Fibroblast of lung (primary cell): ENCODE data around the gene TMPRSS11B. TPM values are rescaled to one million over a fixed set of nuclear protein-coding genes. Genes with fewer than 3 reads are reported as not detected.

ENCODE experiments used
- DNase-seq, 2 donors: peaks; one replicate each; pipeline versions ENCODE4 v3.0.0 to v3.0.0-alpha.2; 2010; ENCODE audit warnings: low read depth in 2 of 2
- H2AFZ ChIP-seq: 2 replicates; pipeline ENCODE4 v1.5.1; 2012; ENCODE audit warnings: low read length, control low read depth, inconsistent platforms
- H3K27ac ChIP-seq: 2 replicates; pipeline ENCODE4 v1.5.1; 2011; ENCODE audit warnings: low read length, control low read depth; ENCODE audit not compliant: insufficient read depth
- H3K27me3 ChIP-seq: 2 replicates; pipeline ENCODE4 v1.5.1; 2011; ENCODE audit warnings: mild to moderate bottlenecking, low read length; ENCODE audit not compliant: control insufficient read depth, insufficient read depth
- H3K36me3 ChIP-seq: 2 replicates; pipeline ENCODE4 v1.5.1; 2011; ENCODE audit warnings: low read length; ENCODE audit not compliant: control insufficient read depth, insufficient read depth
- H3K4me1 ChIP-seq: 2 replicates; pipeline ENCODE4 v1.5.1; 2011; ENCODE audit warnings: low read length; ENCODE audit not compliant: control insufficient read depth, insufficient read depth; ENCODE audit errors: extremely low read depth
- H3K4me2 ChIP-seq: 2 replicates; pipeline ENCODE4 v1.5.1; 2011; ENCODE audit warnings: low read length, control low read depth; ENCODE audit not compliant: insufficient read depth; ENCODE audit errors: extremely low read depth
- H3K4me3 ChIP-seq, 4 experiments: fragments of 200-600 bp in 1 of 4; sonication (generic) in 1 of 4; replicated peaks in 1 of 4; 2 replicates each; pipeline ENCODE4 v1.5.1; 2011 to 2016; ENCODE audit warnings: low read length in 4 of 4, low read depth in 3 of 4, mild to moderate bottlenecking in 3 of 4, control low read depth in 2 of 4, inconsistent platforms in 1 of 4, mixed read lengths in 1 of 4; ENCODE audit not compliant: insufficient read depth in 1 of 4; ENCODE audit errors: control extremely low read depth in 1 of 4
- H3K79me2 ChIP-seq: 2 replicates; pipeline ENCODE4 v1.5.1; 2012; ENCODE audit warnings: mild to moderate bottlenecking, low read length, inconsistent platforms; ENCODE audit not compliant: control insufficient read depth, insufficient read depth
- H3K9ac ChIP-seq: 2 replicates; pipeline ENCODE4 v1.5.1; 2011; ENCODE audit warnings: mild to moderate bottlenecking, low read length, control low read depth; ENCODE audit not compliant: insufficient read depth
- H3K9me3 ChIP-seq: 2 replicates; pipeline ENCODE4 v1.5.1; 2012; ENCODE audit warnings: low read depth, low read length; ENCODE audit not compliant: control insufficient read depth, insufficient read depth
- H4K20me1 ChIP-seq: 2 replicates; pipeline ENCODE4 v1.5.1; 2011; ENCODE audit warnings: low read length; ENCODE audit not compliant: control insufficient read depth, insufficient read depth; ENCODE audit errors: extremely low read depth
- CTCF ChIP-seq, 2 donors: IDR thresholded peaks in 1 of 2; conservative IDR thresholded peaks in 1 of 2; 1 replicate in 1 of 2; 2 replicates in 1 of 2; pipeline ENCODE4 v1.5.1; 2011 to 2012; ENCODE audit warnings: low read length in 2 of 2, control low read depth in 1 of 2, inconsistent platforms in 1 of 2, low read depth in 1 of 2, mild to moderate bottlenecking in 1 of 2
- EZH2 ChIP-seq: IDR thresholded peaks from 2 replicates; pipeline ENCODE4 v1.5.1; 2012; ENCODE audit warnings: low read length, control low read depth, mild to moderate bottlenecking; ENCODE audit errors: missing control alignments
- polyA plus RNA-seq, 2 donors: library from polyadenylated mRNA; depleted of rRNA in 1 of 2; stranded (reverse) in 1 of 2; unstranded in 1 of 2; fragments of >200 nt; gene quantifications; 2 replicates each; pipeline ENCODE4 v1.2.1, GENCODE V29; 2011 to 2012; ENCODE audit warnings: missing spikeins in 1 of 2
- total RNA-seq: library from RNA; depleted of rRNA; stranded (reverse); fragments of >200 nt; gene quantifications from 2 replicates; pipeline ENCODE4 v1.2.1, GENCODE V29; 2014

TMPRSS11B gene
- total and polyA plus RNA-seq, 2 donors (not counting 1 experiment from before 2014, with no cell fraction given): not detected

GRCh38 chr4:68187145-68187544, 58.3 kb downstream of the TMPRSS11B start:
- Histone ChIP-seq H3K4me1 (no peaks in the 10 kb centered on the region), H3K27me3 (no peaks in the 10 kb centered on the region), H3K27ac (no peak overlapping the region), H3K9me3 (no peaks in the 10 kb centered on the region), H3K79me2 (no peaks in the 10 kb centered on the region), H3K4me2 (no peak overlapping the region), H3K4me3 (no peak overlapping the region), H4K20me1 (no peaks in the 10 kb centered on the region), H3K9ac (no peak overlapping the region), H2AFZ (no peak overlapping the region), H3K36me3 (no peaks in the 10 kb centered on the region)
- TF ChIP-seq EZH2: no peak
- DNase-seq: no peak

GRCh38 chr4:68184923-68185322, 60.6 kb downstream of the TMPRSS11B start:
- no peak for DNase-seq
- no peaks in the 10 kb centered on the region for H3K27me3 ChIP-seq
- H3K36me3 ChIP-seq: no peaks in the 10 kb centered on the region
- no peak overlapping the region for H2AFZ ChIP-seq
- H3K4me3 ChIP-seq: no peak overlapping the region
- no peak overlapping the region for H3K4me2 ChIP-seq
- H3K9ac ChIP-seq: no peak overlapping the region
- H3K4me1 ChIP-seq: no peaks in the 10 kb centered on the region
- no peak overlapping the region for H3K27ac ChIP-seq
- no peaks in the 10 kb centered on the region for H4K20me1 ChIP-seq
- H3K79me2 ChIP-seq: no peaks in the 10 kb centered on the region
- TF ChIP-seq EZH2 (no peak), CTCF (conservative IDR thresholded peaks at IDR 0.05 in 1 of 2, IDR thresholded peaks at IDR 0.05 in 1 of 2; ENCODE audit: low read depth in 1 of 2, low read length in 2 of 2) (no peak)
- no peaks in the 10 kb centered on the region for H3K9me3 ChIP-seq

- Histone ChIP-seq H2AFZ (no peak overlapping the region), H3K9me3 (no peaks in the 10 kb centered on the region), H3K4me2 (no peak overlapping the region), H3K9ac (no peak overlapping the region), H3K79me2 (no peaks in the 10 kb centered on the region), H3K27me3 (no peaks in the 10 kb centered on the region), H3K36me3 (no peaks in the 10 kb centered on the region), H4K20me1 (no peaks in the 10 kb centered on the region), H3K4me1 (no peaks in the 10 kb centered on the region), H3K27ac (no peak overlapping the region), H3K4me3 (no peak overlapping the region)
- TF ChIP-seq EZH2 (no peak), CTCF (conservative IDR thresholded peaks at IDR 0.05 in 1 of 2, IDR thresholded peaks at IDR 0.05 in 1 of 2; ENCODE audit: low read depth in 1 of 2, low read length in 2 of 2) (no peak)
- no peak for DNase-seq
Measured at GRCh38 chr4:68183417-68183816, 62.1 kb downstream of the TMPRSS11B start.
